Ishikawa (cell line): ENCODE results near the gene APOBEC3A.

Experiments
- CEBPB ChIP-seq: IDR thresholded peaks from 2 replicates; pipeline ENCODE4 v1.6.1; 2012
- CREB1 ChIP-seq: IDR thresholded peaks from 2 replicates; pipeline ENCODE4 v1.6.1; 2012; ENCODE audit warnings: low read depth
- EGR1 ChIP-seq: IDR thresholded peaks from 2 replicates; pipeline ENCODE4 v1.6.1; 2012
- EP300 ChIP-seq: IDR thresholded peaks from 2 replicates; pipeline ENCODE4 v1.6.1; 2012; ENCODE audit warnings: borderline replicate concordance
- FOXM1 ChIP-seq: IDR thresholded peaks from 2 replicates; pipeline ENCODE4 v1.6.1; 2012; ENCODE audit warnings: low read depth, borderline replicate concordance
- NFIC ChIP-seq: IDR thresholded peaks from 2 replicates; pipeline ENCODE4 v1.6.1; 2012
- RAD21 ChIP-seq: IDR thresholded peaks from 2 replicates; pipeline ENCODE4 v1.6.1; 2012; ENCODE audit warnings: low read depth
- TAF1 ChIP-seq: IDR thresholded peaks from 2 replicates; pipeline ENCODE4 v1.6.1; 2012; ENCODE audit warnings: low read depth, mild to moderate bottlenecking
- TCF12 ChIP-seq: IDR thresholded peaks from 2 replicates; pipeline ENCODE4 v1.6.1; 2012; ENCODE audit warnings: low read depth
- TEAD4 ChIP-seq: IDR thresholded peaks from 2 replicates; pipeline ENCODE4 v1.6.1; 2012
- YY1 ChIP-seq: IDR thresholded peaks from 2 replicates; pipeline ENCODE4 v1.6.1; 2012; ENCODE audit warnings: low read depth
- ZBTB7A ChIP-seq: IDR thresholded peaks from 2 replicates; pipeline ENCODE4 v1.6.1; 2012; ENCODE audit warnings: low read depth
- TF ChIP-seq, protein P1 (sequence below): IDR thresholded peaks from 2 replicates; pipeline ENCODE4 v1.6.1; 2012; ENCODE audit warnings: low read depth, mild to moderate bottlenecking
- TF ChIP-seq, protein P2 (sequence below): IDR thresholded peaks from 2 replicates; pipeline ENCODE4 v1.6.1; 2012
- TF ChIP-seq, protein P3 (sequence below): IDR thresholded peaks from 2 replicates; pipeline ENCODE4 v1.6.1; 2012

APOBEC3A gene

DNA sequence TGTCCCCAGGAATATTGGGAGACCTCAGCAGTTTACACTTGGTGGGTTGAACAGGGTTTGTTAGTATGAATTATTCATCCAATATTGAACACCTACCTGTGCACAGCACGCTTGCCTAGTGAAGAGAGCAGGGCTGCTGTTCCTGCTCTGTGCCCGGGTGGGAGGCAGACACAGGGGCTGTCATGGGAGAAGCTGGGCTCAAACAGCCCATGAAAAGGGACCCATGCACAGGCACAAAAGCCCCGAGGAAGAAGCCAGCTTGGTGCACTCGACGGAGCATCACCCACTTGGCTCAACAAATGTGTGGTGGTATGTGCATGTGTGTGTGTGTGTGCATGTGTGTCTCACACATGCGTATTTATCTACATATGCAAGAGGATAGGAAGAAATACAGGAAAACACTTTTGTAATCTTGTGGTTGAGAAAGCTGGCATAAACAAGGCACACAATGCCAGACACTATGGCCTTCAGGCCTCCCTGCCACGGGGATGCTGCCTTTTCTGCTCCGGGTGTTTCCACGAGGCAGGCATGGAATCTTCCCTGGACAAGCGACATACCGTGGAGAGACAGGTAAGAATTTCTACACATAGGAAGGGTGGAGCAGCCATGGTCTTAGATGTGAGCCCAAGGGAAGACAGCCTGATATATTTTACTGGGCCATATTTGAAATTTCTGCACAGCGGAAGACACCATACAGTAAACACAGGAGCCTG is 5.0 kb upstream of the APOBEC3A start:
- TF ChIP-seq, protein P1, sequence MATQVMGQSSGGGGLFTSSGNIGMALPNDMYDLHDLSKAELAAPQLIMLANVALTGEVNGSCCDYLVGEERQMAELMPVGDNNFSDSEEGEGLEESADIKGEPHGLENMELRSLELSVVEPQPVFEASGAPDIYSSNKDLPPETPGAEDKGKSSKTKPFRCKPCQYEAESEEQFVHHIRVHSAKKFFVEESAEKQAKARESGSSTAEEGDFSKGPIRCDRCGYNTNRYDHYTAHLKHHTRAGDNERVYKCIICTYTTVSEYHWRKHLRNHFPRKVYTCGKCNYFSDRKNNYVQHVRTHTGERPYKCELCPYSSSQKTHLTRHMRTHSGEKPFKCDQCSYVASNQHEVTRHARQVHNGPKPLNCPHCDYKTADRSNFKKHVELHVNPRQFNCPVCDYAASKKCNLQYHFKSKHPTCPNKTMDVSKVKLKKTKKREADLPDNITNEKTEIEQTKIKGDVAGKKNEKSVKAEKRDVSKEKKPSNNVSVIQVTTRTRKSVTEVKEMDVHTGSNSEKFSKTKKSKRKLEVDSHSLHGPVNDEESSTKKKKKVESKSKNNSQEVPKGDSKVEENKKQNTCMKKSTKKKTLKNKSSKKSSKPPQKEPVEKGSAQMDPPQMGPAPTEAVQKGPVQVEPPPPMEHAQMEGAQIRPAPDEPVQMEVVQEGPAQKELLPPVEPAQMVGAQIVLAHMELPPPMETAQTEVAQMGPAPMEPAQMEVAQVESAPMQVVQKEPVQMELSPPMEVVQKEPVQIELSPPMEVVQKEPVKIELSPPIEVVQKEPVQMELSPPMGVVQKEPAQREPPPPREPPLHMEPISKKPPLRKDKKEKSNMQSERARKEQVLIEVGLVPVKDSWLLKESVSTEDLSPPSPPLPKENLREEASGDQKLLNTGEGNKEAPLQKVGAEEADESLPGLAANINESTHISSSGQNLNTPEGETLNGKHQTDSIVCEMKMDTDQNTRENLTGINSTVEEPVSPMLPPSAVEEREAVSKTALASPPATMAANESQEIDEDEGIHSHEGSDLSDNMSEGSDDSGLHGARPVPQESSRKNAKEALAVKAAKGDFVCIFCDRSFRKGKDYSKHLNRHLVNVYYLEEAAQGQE = no peak

DNA sequence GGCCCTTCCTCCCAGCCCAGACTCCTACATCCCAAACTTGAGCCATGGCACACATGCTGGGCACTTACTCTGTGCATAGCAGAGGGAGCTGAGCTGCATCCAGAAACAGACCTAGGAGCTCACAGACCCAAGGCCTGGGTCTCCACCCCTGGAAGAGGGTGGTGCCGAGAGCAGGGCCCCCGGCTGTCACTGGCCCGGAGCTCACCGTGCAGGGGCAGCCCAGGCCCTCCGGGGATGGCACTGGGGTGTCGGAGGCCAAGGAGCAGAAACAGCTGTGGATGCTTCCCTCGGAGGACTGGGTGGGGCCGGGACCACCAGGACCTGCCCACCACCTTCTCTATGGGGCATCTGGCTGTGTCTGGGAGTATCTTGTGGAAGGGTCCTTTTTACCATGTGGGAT is 4.3 kb upstream of the APOBEC3A start:
- no peak for TF ChIP-seq CREB1
- no peak for TF ChIP-seq CEBPB
- TF ChIP-seq NFIC = no peak
- no peak for TF ChIP-seq TAF1
- TF ChIP-seq, protein P2, sequence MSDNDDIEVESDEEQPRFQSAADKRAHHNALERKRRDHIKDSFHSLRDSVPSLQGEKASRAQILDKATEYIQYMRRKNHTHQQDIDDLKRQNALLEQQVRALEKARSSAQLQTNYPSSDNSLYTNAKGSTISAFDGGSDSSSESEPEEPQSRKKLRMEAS = no peak
- TF ChIP-seq, protein P3, sequence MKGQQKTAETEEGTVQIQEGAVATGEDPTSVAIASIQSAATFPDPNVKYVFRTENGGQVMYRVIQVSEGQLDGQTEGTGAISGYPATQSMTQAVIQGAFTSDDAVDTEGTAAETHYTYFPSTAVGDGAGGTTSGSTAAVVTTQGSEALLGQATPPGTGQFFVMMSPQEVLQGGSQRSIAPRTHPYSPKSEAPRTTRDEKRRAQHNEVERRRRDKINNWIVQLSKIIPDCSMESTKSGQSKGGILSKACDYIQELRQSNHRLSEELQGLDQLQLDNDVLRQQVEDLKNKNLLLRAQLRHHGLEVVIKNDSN = no peak
- no peak for TF ChIP-seq TCF12
- no peak for TF ChIP-seq TEAD4
- no peak for TF ChIP-seq YY1
- no peak for TF ChIP-seq EGR1
- TF ChIP-seq FOXM1 = no peak

DNA sequence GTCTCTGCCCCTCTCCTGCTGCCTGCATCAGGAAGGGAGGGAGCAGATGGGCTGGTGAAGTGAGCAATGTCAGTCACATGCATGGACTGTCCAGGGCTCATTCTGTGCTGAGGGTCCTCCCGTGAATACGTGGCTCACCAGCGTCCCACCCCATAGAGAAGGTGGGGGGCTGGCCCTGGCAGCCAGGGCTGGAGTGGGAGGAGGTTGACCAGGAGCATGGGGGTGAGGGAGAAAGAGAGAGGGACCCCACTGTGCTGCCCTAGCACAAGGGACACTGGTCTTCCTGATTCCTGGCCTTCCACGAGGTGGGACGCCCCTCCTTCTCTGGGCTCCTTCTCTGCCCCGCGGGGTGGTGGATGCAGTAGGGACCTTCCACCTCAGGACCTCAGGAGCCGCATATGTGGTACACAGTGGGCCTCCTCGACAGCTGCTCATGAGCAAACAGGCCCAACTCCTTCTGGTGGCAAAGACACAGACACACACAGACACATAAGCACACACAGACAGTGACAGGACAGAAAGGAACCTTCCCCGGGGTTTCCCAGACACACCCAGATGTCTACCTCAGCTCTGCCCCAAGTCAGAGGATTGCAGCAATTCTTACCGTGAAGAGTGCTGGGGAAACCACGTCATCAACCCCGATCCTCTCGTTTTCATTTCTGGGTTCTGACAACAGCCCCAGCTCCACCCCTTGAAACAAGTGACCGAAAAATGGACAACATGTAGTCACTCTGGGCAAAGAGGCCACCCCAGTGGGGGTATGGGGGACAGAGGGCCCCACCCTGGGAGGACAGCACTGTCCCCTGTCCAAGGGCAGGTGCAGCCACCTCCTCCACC is 3.6 kb upstream of the APOBEC3A start:
- TF ChIP-seq CREB1 (no peak), TEAD4 (no peak), EGR1 (no peak), EP300 (no peak), RAD21 (no peak), YY1 (no peak), ZBTB7A (no peak), TAF1 (no peak), NFIC (no peak), CEBPB (no peak), FOXM1 (no peak), TCF12 (no peak)
- TF ChIP-seq, protein P2 = no peak
- TF ChIP-seq, protein P1 = no peak
- TF ChIP-seq, protein P3 = no peak

DNA sequence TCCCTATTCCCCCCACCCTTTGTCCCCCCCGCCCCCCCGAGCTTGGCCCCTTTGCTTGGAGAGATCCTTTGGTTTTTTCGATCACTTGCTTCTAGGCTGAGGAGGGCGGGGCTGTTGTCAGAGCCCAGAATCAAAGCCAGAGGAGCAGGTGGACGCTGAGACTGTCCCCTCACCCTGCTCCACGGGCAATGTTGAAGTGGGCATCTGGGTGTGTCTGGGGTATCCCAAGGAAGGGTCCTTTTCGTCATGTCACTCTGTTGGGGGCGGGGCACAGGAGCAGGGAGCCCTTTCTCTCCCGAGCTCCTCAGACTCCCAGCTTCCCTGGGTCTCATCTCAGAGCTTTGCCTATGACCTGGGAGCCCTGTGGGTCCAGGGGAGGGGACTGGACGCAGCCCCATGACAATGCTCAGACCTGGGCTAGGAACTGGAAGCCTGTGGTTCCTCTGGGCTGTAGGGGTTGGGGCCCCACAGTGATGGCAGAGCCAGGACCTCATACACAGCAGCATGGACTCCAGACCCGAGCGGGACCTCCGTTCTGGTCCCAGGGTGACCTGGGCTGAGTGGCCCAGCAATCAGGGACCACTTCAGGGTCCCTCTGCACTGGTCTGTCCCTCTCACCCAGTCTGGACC is 2.9 kb upstream of the APOBEC3A start:
- TF ChIP-seq CREB1 = no peak
- TF ChIP-seq EP300 = no peak
- no peak for TF ChIP-seq ZBTB7A
- TF ChIP-seq, protein P3 = no peak
- TF ChIP-seq, protein P2 = no peak
- TF ChIP-seq, protein P1 = no peak
- no peak for TF ChIP-seq EGR1
- TF ChIP-seq TCF12 = no peak
- no peak for TF ChIP-seq TEAD4
- TF ChIP-seq YY1 = no peak
- no peak for TF ChIP-seq FOXM1
- no peak for TF ChIP-seq TAF1
- TF ChIP-seq NFIC = no peak
- TF ChIP-seq RAD21 = no peak
- no peak for TF ChIP-seq CEBPB
